Measurements from ENCODE around the gene WDR82. TPM values are rescaled to one million over a fixed set of nuclear protein-coding genes. Genes with fewer than 3 reads are reported as not detected.
A peak's percentile ranks its signal among the peaks of the same experiment; 100 is the strongest.

WDR82 gene
- total and polyA plus RNA-seq, 2 of the 8 experiments (the other 6 are each of a cell fraction or from before 2014, with no cell fraction given): 33.5 to 82.7 TPM

DNA sequence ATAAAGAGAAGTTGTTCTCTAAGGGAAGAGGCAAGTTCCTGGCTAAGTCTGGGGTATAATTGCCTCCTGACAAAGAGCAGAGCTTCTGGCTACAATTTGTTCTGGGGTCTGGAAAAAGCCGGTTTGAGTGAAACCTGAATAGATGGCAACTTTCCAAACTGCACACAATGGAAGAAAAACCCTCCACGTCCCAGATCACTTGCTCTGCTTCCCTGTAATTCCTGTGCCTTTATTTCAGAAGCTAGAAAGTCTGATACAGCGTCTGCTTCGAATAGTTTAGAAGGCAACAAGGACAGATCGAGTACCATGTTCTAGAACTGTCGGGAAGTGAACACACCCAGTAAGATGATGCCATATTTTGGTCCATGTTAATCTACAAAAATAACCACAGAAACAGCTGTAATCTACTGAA lies 1.6 kb upstream of the WDR82 start:
- no peak overlapping the region for H3K18ac ChIP-seq (ENCODE audit: extremely low read depth, low read length)
- H3K27ac ChIP-seq (ENCODE audit: low read depth, low read length): no peak overlapping the region
- no peak overlapping the region for H4K8ac ChIP-seq (ENCODE audit: extremely low read depth, insufficient read depth, low read length)
- H4K5ac ChIP-seq (ENCODE audit: insufficient read length, low read depth, low read length): no peak overlapping the region
- H3K79me1 ChIP-seq (ENCODE audit: low read depth, low read length): no peaks in the 10 kb centered on the region; the same call in 1 of the 2 replicates
- TF ChIP-seq POLR2A (IDR thresholded peaks at IDR 0.05; ENCODE audit: control extremely low read depth in 1 of 2, low read depth in 2 of 2, low read length in 2 of 2) (peak in 1 of 2 experiments; percentile 36; a peak in 1 of 3 replicates), EP300 (IDR thresholded peaks at IDR 0.05; ENCODE audit: borderline replicate concordance in 1 of 2, low read depth in 2 of 2, low read length in 2 of 2) (no peak)
- TF ChIP-seq, protein P1, sequence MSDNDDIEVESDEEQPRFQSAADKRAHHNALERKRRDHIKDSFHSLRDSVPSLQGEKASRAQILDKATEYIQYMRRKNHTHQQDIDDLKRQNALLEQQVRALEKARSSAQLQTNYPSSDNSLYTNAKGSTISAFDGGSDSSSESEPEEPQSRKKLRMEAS (IDR thresholded peaks at IDR 0.05): no peak
- H4K20me1 ChIP-seq (replicated peaks in 1 of 2; ENCODE audit: control insufficient read depth in 1 of 2, insufficient read depth in 2 of 2, low read length in 2 of 2): peaks cover 6 to 10% of the 10 kb centered on the region in 2 experiments
- no peak overlapping the region for H3K14ac ChIP-seq (ENCODE audit: insufficient read length)
- no peak overlapping the region for H2AK5ac ChIP-seq (ENCODE audit: low read depth, low read length)
- no peak overlapping the region for H2BK5ac ChIP-seq (ENCODE audit: low read depth, low read length)
- no peaks in the 10 kb centered on the region for H3K27me3 ChIP-seq (replicated peaks in 1 of 4; ENCODE audit: control insufficient read depth in 3 of 4, extremely low read depth in 1 of 4, insufficient read depth in 3 of 4, low read length in 3 of 4)
- 87% methylated on average over 6 of the region's 6 CpGs; no CpG with 5 or more reads in 1 of the 2 experiments for WGBS, 2 experiments (ENCODE audit: extremely low coverage in 1 of 2, insufficient coverage in 1 of 2, insufficient read length in 1 of 2, insufficient replicate concordance in 2 of 2, low coverage in 1 of 2, low lambda C conversion rate in 2 of 2, missing lambda C conversion rate in 1 of 2)
- no peak for DNase-seq (ENCODE audit: low read depth in 1 of 2, low spot score in 2 of 2)
- ChIA-PET POLR2A (ENCODE audit: partially characterized antibody) (interaction anchor here (0.7 to 5.1 kb wide), 10 partner anchors 9 to 227 kb away, joined by 3 to 76 read pairs (median 8); partner anchors contain the start of genes GLYCTK and TWF2), CTCF (ENCODE audit: partially characterized antibody) (interaction anchor here (0.7 to 6.1 kb wide), 16 partner anchors 8 to 1376 kb away, joined by 3 to 34 read pairs (median 6); partner anchors contain the start of genes GLYCTK, PPM1M and TWF2)
- no peak overlapping the region for H4K91ac ChIP-seq (replicated peaks; ENCODE audit: insufficient read length, low read length)
- H2BK15ac ChIP-seq (ENCODE audit: low read length): no peak overlapping the region
- H2BK20ac ChIP-seq (ENCODE audit: low read length): no peak overlapping the region
- H3K23ac ChIP-seq (ENCODE audit: insufficient read length): no peak overlapping the region
- H3K4me2 ChIP-seq (ENCODE audit: insufficient read depth in 1 of 2, low read depth in 2 of 2, low read length in 2 of 2): peak overlapping the region in 1 of 2 experiments; percentile 43; a peak in 1 of 4 replicates
- H3K4me3 ChIP-seq (ENCODE audit: extremely low read depth in 1 of 4, insufficient read depth in 2 of 4, low read depth in 3 of 4, low read length in 4 of 4): no peak overlapping the region
- H3K9ac ChIP-seq (replicated peaks in 1 of 4; ENCODE audit: extremely low read depth in 1 of 4, low read depth in 3 of 4, low read length in 3 of 4): no peak overlapping the region
- peaks cover 19 to 31% of the 10 kb centered on the region in 2 experiments for H3K79me2 ChIP-seq (ENCODE audit: control insufficient read depth in 1 of 2, insufficient read depth in 2 of 2, low read length in 2 of 2)
- peaks cover 0 to 3% (median under 1%) of the 10 kb centered on the region in 4 experiments; a peak in 3 of 7 replicates for H3K4me1 ChIP-seq (replicated peaks in 1 of 4; ENCODE audit: control insufficient read depth in 3 of 4, insufficient read depth in 4 of 4, low read length in 3 of 4)
- H3K56ac ChIP-seq (replicated peaks; ENCODE audit: insufficient read length, low read depth, low read length): no peak overlapping the region
- H3K9me3 ChIP-seq (ENCODE audit: insufficient read depth in 2 of 2, low read depth in 1 of 2, low read length in 1 of 2): no peaks in the 10 kb centered on the region
- H2BK12ac ChIP-seq (ENCODE audit: low read depth, low read length): no peak overlapping the region
- no peak overlapping the region for H2BK120ac ChIP-seq (replicated peaks; ENCODE audit: low read depth, low read length)
- H3K4ac ChIP-seq (replicated peaks; ENCODE audit: insufficient read length, low read depth, low read length): no peak overlapping the region
- no peak overlapping the region for H2AFZ ChIP-seq (ENCODE audit: low read length)
- no peaks in the 10 kb centered on the region for H3K36me3 ChIP-seq (ENCODE audit: control insufficient read depth in 2 of 4, insufficient read depth in 4 of 4, low read length in 3 of 4)
- H3K23me2 ChIP-seq (ENCODE audit: low read depth, low read length): peaks cover 10% of the 10 kb centered on the region
- FAIRE-seq: no peak
